Body of pancreas (tissue), 4 donors: ENCODE measurements around the gene SRRM4.

ENCODE experiments used
- CTCF ChIP-seq, 7 experiments: fragments of 450-650 bp in 4 of 7; fragments of 200-600 bp in 3 of 7; sonication (generic) in 3 of 7; IDR thresholded peaks; one replicate each; pipeline ENCODE4 v1.5.1; 2016 to 2019; ENCODE audit warnings: antibody characterized with exemption in 7 of 7
- POLR2A ChIP-seq, 3 donors: fragments of 450-650 bp; IDR thresholded peaks; one replicate each; pipeline ENCODE4 v1.6.1; 2016; ENCODE audit warnings: antibody characterized with exemption in 3 of 3, mild to moderate bottlenecking in 2 of 3

DNA sequence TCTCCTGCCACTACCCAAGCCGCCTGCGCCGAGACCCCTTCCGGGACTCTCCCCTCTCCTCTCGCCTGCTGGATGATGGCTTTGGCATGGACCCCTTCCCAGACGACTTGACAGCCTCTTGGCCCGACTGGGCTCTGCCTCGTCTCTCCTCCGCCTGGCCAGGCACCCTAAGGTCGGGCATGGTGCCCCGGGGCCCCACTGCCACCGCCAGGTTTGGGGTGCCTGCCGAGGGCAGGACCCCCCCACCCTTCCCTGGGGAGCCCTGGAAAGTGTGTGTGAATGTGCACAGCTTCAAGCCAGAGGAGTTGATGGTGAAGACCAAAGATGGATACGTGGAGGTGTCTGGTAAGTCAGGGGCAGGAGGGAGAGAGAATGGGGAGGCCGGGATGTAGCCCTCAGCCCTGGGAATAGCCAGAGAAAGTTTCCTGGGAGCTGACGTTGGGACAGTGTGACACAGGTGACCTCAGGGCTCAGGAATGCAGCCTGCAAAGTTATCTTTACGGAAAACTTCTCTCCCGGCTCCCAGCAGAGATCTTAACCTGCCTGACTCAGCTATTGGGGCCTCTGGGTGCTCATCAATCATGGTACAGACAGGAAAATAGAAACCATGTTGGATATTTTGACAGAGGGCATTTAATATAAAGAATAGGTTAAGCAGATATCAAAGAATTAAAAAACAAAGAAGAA, 198.1 kb downstream of the SRRM4 start:
- TF ChIP-seq CTCF (IDR thresholded peaks at IDR 0.05): no peak
- TF ChIP-seq POLR2A (IDR thresholded peaks at IDR 0.05): peak; percentile 26 to 66 (median 46)
